ENCODE results near the gene MXD1.

Gene MXD1

GRCh38 chr2:69977186-69977585 is 62.3 kb downstream of the MXD1 start:
- TF ChIP-seq EZH2 (optimal IDR thresholded peaks at IDR 0.05; ENCODE audit: low read depth, low read length) (no peak), EZH2phosphoT487 (IDR thresholded peaks at IDR 0.05; ENCODE audit: low read length) (no peak), CTCF (IDR thresholded peaks at IDR 0.05; ENCODE audit: low read length) (no peak)
- no peak overlapping the region for H3K4me3 ChIP-seq (ENCODE audit: low read length)
- H3K9ac ChIP-seq (ENCODE audit: low read length), result no peak overlapping the region
- H4K20me1 ChIP-seq (ENCODE audit: insufficient read depth, low read length), result no peaks in the 10 kb centered on the region
- H3K4me1 ChIP-seq (ENCODE audit: low read length), result no peaks in the 10 kb centered on the region
- DNase-seq, result no peak
- H3K9me3 ChIP-seq (replicated peaks; ENCODE audit: insufficient read depth, low read length), result no peaks in the 10 kb centered on the region
- no peak overlapping the region for H3K27ac ChIP-seq (ENCODE audit: low read length)
- H2AFZ ChIP-seq (ENCODE audit: low read length), result no peak overlapping the region
- no peaks in the 10 kb centered on the region for H3K36me3 ChIP-seq (replicated peaks; ENCODE audit: insufficient read depth, low read length)
- H3K79me2 ChIP-seq (ENCODE audit: low read length), result no peaks in the 10 kb centered on the region
- H3K27me3 ChIP-seq (replicated peaks; ENCODE audit: insufficient read depth, low read length), result no peaks in the 10 kb centered on the region
- no peaks in the 10 kb centered on the region for H3K9me2 ChIP-seq (replicated peaks; ENCODE audit: insufficient read depth, low read length)
- no peaks in the 10 kb centered on the region for H3F3A ChIP-seq (ENCODE audit: insufficient read depth, low read length)
- H3K4me2 ChIP-seq (ENCODE audit: low read depth, low read length), result no peak overlapping the region

- no peak for DNase-seq
- no peaks in the 10 kb centered on the region for H3K36me3 ChIP-seq (replicated peaks; ENCODE audit: insufficient read depth, low read length)
- H3K79me2 ChIP-seq (ENCODE audit: low read length), result no peaks in the 10 kb centered on the region
- H3K9me3 ChIP-seq (replicated peaks; ENCODE audit: insufficient read depth, low read length), result no peaks in the 10 kb centered on the region
- H3F3A ChIP-seq (ENCODE audit: insufficient read depth, low read length), result no peaks in the 10 kb centered on the region
- H3K27ac ChIP-seq (ENCODE audit: low read length), result no peak overlapping the region
- H4K20me1 ChIP-seq (ENCODE audit: insufficient read depth, low read length), result no peaks in the 10 kb centered on the region
- no peak overlapping the region for H3K4me2 ChIP-seq (ENCODE audit: low read depth, low read length)
- H3K4me3 ChIP-seq (ENCODE audit: low read length), result no peak overlapping the region
- TF ChIP-seq EZH2phosphoT487 (IDR thresholded peaks at IDR 0.05; ENCODE audit: low read length) (no peak), CTCF (IDR thresholded peaks at IDR 0.05; ENCODE audit: low read length) (no peak), EZH2 (optimal IDR thresholded peaks at IDR 0.05; ENCODE audit: low read depth, low read length) (no peak)
- no peaks in the 10 kb centered on the region for H3K4me1 ChIP-seq (ENCODE audit: low read length)
- no peak overlapping the region for H3K9ac ChIP-seq (ENCODE audit: low read length)
- no peaks in the 10 kb centered on the region for H3K27me3 ChIP-seq (replicated peaks; ENCODE audit: insufficient read depth, low read length)
- H3K9me2 ChIP-seq (replicated peaks; ENCODE audit: insufficient read depth, low read length), result no peaks in the 10 kb centered on the region
- no peak overlapping the region for H2AFZ ChIP-seq (ENCODE audit: low read length)
These were observed 63.1 kb downstream of the MXD1 start for GRCh38 chr2:69977906-69978482.

- Histone ChIP-seq H3K4me1 (ENCODE audit: low read length) (no peaks in the 10 kb centered on the region), H3K4me2 (ENCODE audit: low read depth, low read length) (no peak overlapping the region), H3K36me3 (replicated peaks; ENCODE audit: insufficient read depth, low read length) (no peaks in the 10 kb centered on the region), H2AFZ (ENCODE audit: low read length) (no peak overlapping the region), H3K9ac (ENCODE audit: low read length) (no peak overlapping the region), H3K4me3 (ENCODE audit: low read length) (no peak overlapping the region), H3K9me2 (replicated peaks; ENCODE audit: insufficient read depth, low read length) (no peaks in the 10 kb centered on the region), H3F3A (ENCODE audit: insufficient read depth, low read length) (no peaks in the 10 kb centered on the region), H3K27ac (ENCODE audit: low read length) (no peak overlapping the region), H4K20me1 (ENCODE audit: insufficient read depth, low read length) (no peaks in the 10 kb centered on the region), H3K27me3 (replicated peaks; ENCODE audit: insufficient read depth, low read length) (no peaks in the 10 kb centered on the region), H3K79me2 (ENCODE audit: low read length) (no peaks in the 10 kb centered on the region), H3K9me3 (replicated peaks; ENCODE audit: insufficient read depth, low read length) (no peaks in the 10 kb centered on the region)
- DNase-seq, result no peak
- no peak for TF ChIP-seq CTCF (IDR thresholded peaks at IDR 0.05; ENCODE audit: low read length)
- TF ChIP-seq EZH2phosphoT487 (IDR thresholded peaks at IDR 0.05; ENCODE audit: low read length), result no peak
- no peak for TF ChIP-seq EZH2 (optimal IDR thresholded peaks at IDR 0.05; ENCODE audit: low read depth, low read length)
These were observed 65.2 kb downstream of the MXD1 start for GRCh38 chr2:69979902-69980807.

Data from MM.1S (cell line).